ENCODE data around the gene FUS.

- TF ChIP-seq ZNF274 (IDR thresholded peaks at IDR 0.05; ENCODE audit: low read depth, low read length) (no peak), YY1 (IDR thresholded peaks at IDR 0.05; ENCODE audit: insufficient read depth, insufficient read length) (no peak)
Observed at GRCh38 chr16:31190818-31191444, 11.0 kb downstream of the FUS start.

Data from NT2/D1 (cell line).